ENCODE data around the gene MPC2.

DNA sequence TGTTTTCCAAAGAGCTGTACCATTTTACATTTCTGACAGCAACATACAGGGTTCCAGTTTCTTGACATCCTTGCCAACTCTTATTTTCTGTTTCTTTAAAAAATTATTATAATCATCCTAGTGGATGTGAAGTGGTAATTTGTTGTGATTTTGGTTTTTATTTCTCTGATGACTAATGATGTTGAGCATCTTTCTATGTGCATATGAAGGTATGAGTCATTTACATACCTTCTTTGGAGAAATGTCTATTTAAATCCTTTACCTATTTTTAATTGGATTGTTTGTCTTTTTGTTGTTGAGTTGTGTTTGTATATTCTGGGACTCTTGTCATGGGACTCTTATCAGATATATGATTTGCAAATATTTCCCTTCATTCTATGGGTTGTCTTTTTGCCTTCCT, 20.8 kb upstream of the MPC2 start:
- no peak for TF ChIP-seq POLR2A (IDR thresholded peaks at IDR 0.05)
- TF ChIP-seq, protein P1, sequence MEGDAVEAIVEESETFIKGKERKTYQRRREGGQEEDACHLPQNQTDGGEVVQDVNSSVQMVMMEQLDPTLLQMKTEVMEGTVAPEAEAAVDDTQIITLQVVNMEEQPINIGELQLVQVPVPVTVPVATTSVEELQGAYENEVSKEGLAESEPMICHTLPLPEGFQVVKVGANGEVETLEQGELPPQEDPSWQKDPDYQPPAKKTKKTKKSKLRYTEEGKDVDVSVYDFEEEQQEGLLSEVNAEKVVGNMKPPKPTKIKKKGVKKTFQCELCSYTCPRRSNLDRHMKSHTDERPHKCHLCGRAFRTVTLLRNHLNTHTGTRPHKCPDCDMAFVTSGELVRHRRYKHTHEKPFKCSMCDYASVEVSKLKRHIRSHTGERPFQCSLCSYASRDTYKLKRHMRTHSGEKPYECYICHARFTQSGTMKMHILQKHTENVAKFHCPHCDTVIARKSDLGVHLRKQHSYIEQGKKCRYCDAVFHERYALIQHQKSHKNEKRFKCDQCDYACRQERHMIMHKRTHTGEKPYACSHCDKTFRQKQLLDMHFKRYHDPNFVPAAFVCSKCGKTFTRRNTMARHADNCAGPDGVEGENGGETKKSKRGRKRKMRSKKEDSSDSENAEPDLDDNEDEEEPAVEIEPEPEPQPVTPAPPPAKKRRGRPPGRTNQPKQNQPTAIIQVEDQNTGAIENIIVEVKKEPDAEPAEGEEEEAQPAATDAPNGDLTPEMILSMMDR (IDR thresholded peaks at IDR 0.05): no peak
- no peak for TF ChIP-seq EP300 (IDR thresholded peaks at IDR 0.05)
- TF ChIP-seq POLR2AphosphoS5 (IDR thresholded peaks at IDR 0.05): no peak
